Gastroesophageal sphincter (tissue), 3 donors: ENCODE measurements around the gene GGNBP2.

ENCODE experiments used
- EP300 ChIP-seq: sonication (generic); formaldehyde crosslinking; IDR thresholded peaks from one replicate; pipeline ENCODE4 v1.6.1; 2017; ENCODE audit warnings: antibody characterized with exemption, mild to moderate bottlenecking
- POLR2AphosphoS5 ChIP-seq: sonication (generic); formaldehyde crosslinking; IDR thresholded peaks from one replicate; pipeline ENCODE4 v1.6.1; 2017; ENCODE audit warnings: antibody characterized with exemption
- TF ChIP-seq, protein P1 (sequence below), 4 experiments: fragments of 200-600 bp in 2 of 4; fragments of 450-650 bp in 2 of 4; sonication (generic) in 1 of 4; IDR thresholded peaks; one replicate each; pipeline ENCODE4 v1.5.1; 2017 to 2019; ENCODE audit warnings: antibody characterized with exemption in 4 of 4, mild to moderate bottlenecking in 2 of 4, moderate library complexity in 2 of 4

DNA sequence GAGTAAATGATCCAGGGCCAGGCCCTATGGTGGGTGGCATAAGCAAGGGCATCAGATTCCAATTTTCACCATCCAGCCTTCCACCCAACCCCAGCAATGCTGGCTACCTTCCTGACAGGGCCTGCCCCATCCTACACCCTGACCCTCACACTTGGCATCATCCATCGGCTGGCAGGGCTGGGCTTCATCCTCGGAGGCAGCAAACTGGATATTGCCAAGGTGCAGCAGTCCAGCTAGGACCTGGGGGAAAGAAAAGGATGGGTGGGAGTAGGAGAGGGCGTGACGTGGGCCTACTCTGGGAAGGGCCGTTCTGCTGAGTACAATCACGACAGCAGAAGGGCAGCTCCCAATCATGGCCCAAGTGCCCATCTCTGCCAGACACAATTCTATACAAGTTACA is 33.5 kb upstream of the GGNBP2 start:
- TF ChIP-seq POLR2AphosphoS5 (no peak), EP300 (no peak)
- TF ChIP-seq, protein P1, sequence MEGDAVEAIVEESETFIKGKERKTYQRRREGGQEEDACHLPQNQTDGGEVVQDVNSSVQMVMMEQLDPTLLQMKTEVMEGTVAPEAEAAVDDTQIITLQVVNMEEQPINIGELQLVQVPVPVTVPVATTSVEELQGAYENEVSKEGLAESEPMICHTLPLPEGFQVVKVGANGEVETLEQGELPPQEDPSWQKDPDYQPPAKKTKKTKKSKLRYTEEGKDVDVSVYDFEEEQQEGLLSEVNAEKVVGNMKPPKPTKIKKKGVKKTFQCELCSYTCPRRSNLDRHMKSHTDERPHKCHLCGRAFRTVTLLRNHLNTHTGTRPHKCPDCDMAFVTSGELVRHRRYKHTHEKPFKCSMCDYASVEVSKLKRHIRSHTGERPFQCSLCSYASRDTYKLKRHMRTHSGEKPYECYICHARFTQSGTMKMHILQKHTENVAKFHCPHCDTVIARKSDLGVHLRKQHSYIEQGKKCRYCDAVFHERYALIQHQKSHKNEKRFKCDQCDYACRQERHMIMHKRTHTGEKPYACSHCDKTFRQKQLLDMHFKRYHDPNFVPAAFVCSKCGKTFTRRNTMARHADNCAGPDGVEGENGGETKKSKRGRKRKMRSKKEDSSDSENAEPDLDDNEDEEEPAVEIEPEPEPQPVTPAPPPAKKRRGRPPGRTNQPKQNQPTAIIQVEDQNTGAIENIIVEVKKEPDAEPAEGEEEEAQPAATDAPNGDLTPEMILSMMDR (IDR thresholded peaks at IDR 0.05), result no peak
